NCI-H2227 treated with DMSO at 0.1 percent for 48 hours (cell line): Measurements from ENCODE around the gene PRAC1.

Experiments used
- DNase-seq: peaks from one replicate; lab custom pipeline; 2025; lab: John Stamatoyannopoulos, UW

PRAC1 gene

DNA sequence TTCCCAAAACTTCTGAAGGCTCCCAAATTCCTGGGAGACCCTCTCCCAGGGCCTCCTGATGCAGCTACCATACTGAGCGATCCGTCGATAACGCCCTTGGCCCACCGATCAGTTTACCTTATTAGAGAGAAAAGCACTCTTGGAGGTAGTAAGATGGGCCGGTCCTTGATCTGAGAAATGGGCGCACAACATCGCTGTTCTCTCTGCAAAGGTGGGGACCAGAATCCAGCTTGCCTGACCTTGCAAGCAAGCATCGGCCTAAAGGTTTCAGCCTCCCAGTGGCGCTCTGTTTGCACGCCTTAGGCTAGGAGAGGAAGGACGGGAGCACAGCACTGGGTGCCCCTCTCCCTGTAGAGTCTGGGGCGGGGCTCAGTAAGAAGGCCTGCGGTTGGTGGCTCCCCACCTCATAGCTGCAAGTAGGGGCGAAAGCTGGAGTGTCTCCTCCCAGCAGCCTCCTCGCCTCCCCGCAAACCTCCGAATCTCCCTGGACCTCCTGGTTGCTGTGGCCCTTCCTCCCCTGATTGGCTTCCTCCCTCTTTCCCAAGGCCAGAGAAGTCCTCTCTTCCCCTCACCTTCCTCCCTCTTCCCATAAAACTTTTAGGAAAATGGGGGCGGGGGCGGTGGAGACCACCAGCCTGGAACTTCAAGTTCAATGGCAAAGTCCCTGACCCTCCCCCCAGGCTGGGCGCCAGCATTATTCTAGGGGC is at the start of gene PRAC1:
PRAC1 (minus strand) TSS at position 318 of the 707 bp plus-strand sequence; CDS start at position 192, 126 bp downstream.
- no peak for DNase-seq

DNA sequence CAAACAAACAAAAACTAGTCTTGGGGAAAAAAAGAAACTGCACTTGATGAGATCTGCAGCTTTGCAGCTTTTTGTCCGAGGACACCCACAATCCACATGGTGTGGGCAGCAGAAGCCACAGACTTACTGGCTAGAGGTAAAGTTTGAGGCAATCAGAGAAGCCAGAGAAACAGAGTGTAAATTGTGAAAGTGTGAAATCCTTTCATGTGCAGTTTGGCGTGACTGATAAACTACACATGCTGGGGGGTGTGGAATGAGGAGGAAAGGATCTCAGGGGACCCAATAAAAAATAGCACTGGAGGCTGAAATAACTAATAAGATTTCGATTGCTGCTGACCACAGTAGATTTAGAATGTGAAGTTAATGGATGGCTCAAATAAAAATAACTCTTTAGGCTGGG is 48.6 kb upstream of the PRAC1 start:
- no peak for DNase-seq

DNA sequence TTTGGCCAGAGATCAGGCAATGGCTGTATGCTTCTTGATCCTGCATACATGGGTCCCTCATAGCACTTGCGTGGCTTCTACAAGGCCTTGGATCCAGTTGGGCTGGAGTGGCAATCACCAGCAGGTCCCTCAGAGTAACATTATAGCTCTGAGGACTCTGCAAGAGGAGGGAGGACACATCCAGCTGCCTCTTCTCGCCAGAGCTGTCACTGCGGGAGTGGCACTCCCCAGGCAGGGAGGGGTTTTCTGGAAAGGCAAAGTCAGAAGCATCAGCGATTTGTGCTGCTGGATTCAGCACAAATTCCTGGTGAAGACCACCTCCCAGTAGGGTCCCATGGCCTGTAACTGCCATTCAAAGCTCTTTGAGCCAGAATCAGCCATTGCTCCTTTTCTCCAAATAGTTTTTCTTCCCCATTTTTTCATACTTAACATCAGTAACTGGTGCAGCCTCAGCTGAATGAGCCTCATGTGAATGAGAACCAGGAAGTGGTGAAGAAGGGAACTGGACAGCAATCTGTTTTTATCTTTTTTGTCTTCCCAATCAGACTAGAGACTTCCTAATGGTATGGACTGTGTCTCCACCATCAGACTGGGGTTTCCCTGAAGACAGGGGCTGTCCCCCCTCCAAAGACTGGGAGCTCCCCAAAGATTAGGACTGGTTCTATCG is 46.8 kb upstream of the PRAC1 start:
- no peak for DNase-seq

GRCh38 chr17:48767263-48767774 is 45.0 kb upstream of the PRAC1 start:
- DNase-seq: no peak

GRCh38 chr17:48761114-48761513 is 38.8 kb upstream of the PRAC1 start:
- no peak for DNase-seq

GRCh38 chr17:48760411-48760810 is 38.1 kb upstream of the PRAC1 start:
- DNase-seq: no peak

DNA sequence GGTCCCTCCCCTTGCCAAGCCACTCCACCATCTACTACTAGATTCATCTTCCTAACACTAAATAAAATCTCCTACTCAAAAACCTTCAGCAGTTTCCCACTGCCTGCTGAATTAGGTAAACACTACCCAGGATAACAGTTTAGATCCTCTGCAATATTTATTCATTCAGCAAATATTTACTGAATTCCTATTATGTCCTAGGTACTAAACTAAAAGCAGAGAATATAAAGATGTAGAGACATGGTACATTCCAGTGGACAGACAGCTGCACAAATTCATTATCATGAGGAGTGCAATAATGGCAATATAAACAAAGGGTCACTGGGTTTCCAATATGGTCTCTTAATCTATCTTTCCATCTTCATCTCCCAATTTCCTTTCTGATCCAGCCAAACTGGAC is 37.0 kb upstream of the PRAC1 start:
- no peak for DNase-seq

DNA sequence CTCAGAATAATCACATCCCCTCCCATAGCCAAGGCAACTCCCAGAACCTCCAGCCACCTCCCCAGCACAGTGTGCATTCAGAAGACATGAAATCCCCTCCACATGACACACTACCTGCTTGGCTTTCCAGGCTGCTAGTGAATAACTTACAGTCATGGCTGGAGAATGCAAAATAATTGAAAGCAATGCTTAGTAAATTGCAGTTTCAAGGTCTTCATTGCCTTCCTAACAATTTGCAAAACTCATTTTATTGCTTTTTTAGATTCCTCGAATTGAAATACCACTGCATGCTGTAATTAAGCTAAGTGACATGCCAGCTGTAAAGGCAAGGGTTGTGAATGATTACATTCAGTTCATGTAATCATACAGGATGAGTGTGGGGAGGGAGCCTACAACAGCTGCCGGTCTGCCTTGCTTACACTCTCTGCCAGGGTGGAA is 35.2 kb upstream of the PRAC1 start:
- no peak for DNase-seq

DNA sequence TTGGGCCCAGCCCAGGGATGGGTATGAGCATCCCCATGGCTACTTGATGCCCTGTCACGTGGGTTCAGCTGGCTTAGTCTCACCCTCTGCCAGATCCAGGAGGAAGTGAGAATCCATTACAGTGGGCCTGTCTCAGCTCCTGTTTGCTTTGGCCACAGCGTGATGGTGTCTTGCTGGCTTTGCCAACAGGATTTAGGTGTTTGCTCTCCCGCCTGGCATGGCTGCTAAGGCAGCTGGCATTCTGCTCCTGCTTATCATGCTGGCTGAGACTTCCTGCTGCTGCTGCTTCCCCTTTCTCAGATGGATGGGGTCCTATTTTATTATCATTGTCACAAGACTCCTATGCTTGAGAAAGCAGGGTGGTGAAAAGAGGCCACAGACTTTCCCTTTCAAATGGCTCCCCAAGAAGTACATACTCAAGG is 34.5 kb upstream of the PRAC1 start:
- no peak for DNase-seq

GRCh38 chr17:48755356-48755755 is 33.0 kb upstream of the PRAC1 start:
- no peak for DNase-seq

DNA sequence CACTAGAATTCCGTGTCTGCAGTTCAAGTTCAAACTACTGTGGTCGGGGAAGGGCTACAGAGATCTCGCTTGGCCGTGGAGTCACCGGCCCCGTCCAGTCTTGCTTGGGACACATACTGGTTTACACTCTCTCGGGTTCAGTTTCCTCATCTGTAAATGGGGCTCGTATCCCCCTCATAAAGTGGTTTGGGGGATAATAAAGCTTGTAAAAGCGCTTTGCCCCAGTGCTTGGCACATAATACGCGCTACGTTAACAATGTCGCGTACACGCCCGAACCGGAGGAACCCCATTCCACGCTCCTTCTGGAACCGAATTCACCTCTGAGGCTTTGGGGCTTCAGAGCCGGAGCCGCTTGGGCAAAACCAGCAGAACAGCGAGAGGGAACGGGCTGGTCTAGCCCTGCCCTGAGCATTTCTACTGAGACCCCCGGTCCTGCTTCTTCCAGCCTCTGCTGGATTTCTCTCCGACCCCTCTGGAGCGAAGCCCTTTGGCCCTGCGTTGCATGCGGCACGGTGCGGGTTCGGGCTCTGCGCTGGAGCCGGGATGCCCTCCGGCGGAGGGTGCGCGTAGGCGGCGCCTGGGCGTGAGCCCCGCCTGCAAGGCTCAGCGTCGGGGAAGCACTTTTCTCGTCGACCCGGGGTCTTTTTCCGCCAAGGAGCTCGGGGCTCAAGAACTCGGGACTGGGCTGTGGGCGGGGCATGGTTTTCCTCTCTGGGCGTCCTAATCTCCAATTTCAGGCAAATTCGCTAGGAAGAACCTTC is 32.4 kb upstream of the PRAC1 start:
- DNase-seq: no peak

- DNase-seq: no peak
These were observed 31.6 kb upstream of the PRAC1 start for GRCh38 chr17:48753794-48754499.

- no peak for DNase-seq
These were observed 30.3 kb upstream of the PRAC1 start for GRCh38 chr17:48752399-48753288.

DNA sequence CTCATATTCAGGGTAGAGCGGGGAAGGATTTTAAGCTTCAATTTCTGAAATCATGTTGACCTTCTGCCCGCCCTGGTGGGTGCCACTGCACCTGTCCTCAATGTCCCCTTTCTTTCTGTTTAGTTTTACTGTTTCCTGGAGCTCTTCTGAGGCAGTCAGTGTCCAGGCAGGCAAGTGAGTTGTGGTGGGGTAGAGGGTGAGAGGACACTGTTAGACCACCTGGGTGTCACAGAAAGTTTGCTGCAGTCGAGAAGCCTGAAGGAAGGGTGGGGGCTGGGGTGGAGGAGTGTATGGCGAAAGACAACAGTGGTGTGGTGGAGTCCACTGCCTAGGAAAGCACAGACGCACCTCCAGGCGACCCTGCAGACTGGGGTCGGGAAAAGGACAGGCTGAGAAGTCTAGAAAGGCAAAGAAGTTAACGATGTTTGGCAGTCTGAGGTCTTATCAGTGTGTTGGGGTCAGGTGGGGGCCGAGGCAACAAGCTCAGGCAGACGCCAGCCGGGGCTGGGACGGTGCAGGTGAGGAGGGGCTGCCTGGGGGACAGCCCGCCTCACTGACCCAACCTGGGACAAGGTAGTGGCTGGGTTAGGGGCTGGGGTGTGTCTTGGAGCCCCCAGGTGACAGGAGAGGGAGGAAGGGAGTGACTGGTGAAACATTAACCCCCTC is 29.5 kb upstream of the PRAC1 start:
- no peak for DNase-seq

- DNase-seq: no peak
These were observed 28.9 kb upstream of the PRAC1 start for GRCh38 chr17:48751172-48751571.

GRCh38 chr17:48749621-48750553 is 27.6 kb upstream of the PRAC1 start:
- no peak for DNase-seq

- DNase-seq: peak; percentile 38
These were observed 26.6 kb upstream of the PRAC1 start for GRCh38 chr17:48748718-48749566.
